OCI-LY7 (cell line): ENCODE results near the gene AKAP8L.

Source experiments
- CTCF ChIP-seq: fragments of 200-600 bp; sonication (generic); conservative IDR thresholded peaks from 2 replicates; pipeline ENCODE4 v1.5.1; 2014; ENCODE audit warnings: mild to moderate bottlenecking, antibody characterized with exemption, low read length, moderate library complexity, mixed read lengths
- EZH2phosphoT487 ChIP-seq: fragments of 200-600 bp; sonication (generic); IDR thresholded peaks from 2 replicates; pipeline ENCODE4 v1.6.1; 2018; ENCODE audit warnings: low read depth, borderline replicate concordance, mild to moderate bottlenecking, mixed run types, antibody characterized with exemption, low read length, moderate library complexity, mixed read lengths

GRCh38 chr19:15438124-15438496 lies 19.3 kb upstream of the AKAP8L start:
- no peak for TF ChIP-seq CTCF
- TF ChIP-seq EZH2phosphoT487 = no peak
